ENCODE data around the gene ABHD14A.

- TF ChIP-seq POLR2A (IDR thresholded peaks at IDR 0.05) (no peak), CTCF (IDR thresholded peaks at IDR 0.05) (no peak)
Observed at GRCh38 chr3:51944451-51945021, 30.3 kb upstream of the ABHD14A start.

Data from tibial nerve (tissue), 3 donors.